A549 (cell line): ENCODE data around the gene CENPX.

Source experiments
- CBX8 ChIP-seq: fragments of 200-600 bp; sonication (generic); IDR thresholded peaks from 2 replicates; pipeline ENCODE4 v1.6.1; 2016
- CEBPB ChIP-seq, 2 experiments: fragments of >200 bp in 1 of 2; sonication (Bioruptor Twin) in 1 of 2; formaldehyde crosslinking in 1 of 2; IDR thresholded peaks; 2 replicates each; pipeline ENCODE4 v1.6.1; 2012 to 2016
- ELK1 ChIP-seq: fragments of 150-350 bp; IDR thresholded peaks from 2 replicates; pipeline ENCODE4 v1.6.1; 2014; ENCODE audit warnings: low read depth, mild to moderate bottlenecking, low read length
- ESRRA ChIP-seq: fragments of 150-350 bp; IDR thresholded peaks from 2 replicates; pipeline ENCODE4 v1.6.1; 2014; ENCODE audit warnings: mild to moderate bottlenecking, low read length, borderline replicate concordance
- FOSL2 ChIP-seq, 2 experiments: fragments of 450-650 bp in 1 of 2; fragments of >200 bp in 1 of 2; sonication (Bioruptor Twin) in 1 of 2; formaldehyde crosslinking; IDR thresholded peaks; 2 replicates each; pipeline versions ENCODE4 v1.5.0 to v1.6.1; 2016 to 2020; ENCODE audit warnings: mild to moderate bottlenecking in 1 of 2, moderate library complexity in 1 of 2
- HOXA7 ChIP-seq: fragments of 250-450 bp; sonication (Bioruptor Pico); IDR thresholded peaks from 2 replicates; pipeline ENCODE4 v1.5.0; 2020; ENCODE audit warnings: mild to moderate bottlenecking, moderate library complexity
- JUNB ChIP-seq: fragments of >200 bp; sonication (Bioruptor Twin); formaldehyde crosslinking; IDR thresholded peaks from 2 replicates; pipeline ENCODE4 v1.6.1; 2016
- MAX ChIP-seq: IDR thresholded peaks from 2 replicates; pipeline ENCODE4 v1.6.1; 2012
- RAD21 ChIP-seq, 2 experiments: fragments of >200 bp in 1 of 2; sonication (Bioruptor Twin) in 1 of 2; formaldehyde crosslinking in 1 of 2; IDR thresholded peaks in 1 of 2; conservative IDR thresholded peaks in 1 of 2; 2 replicates in 1 of 2; 3 replicates in 1 of 2; pipeline ENCODE4 v1.6.1; 2012 to 2018; ENCODE audit warnings: inconsistent platforms in 1 of 2
- SREBF2 ChIP-seq: fragments of 450-650 bp; IDR thresholded peaks from 2 replicates; pipeline ENCODE4 v1.6.1; 2014; ENCODE audit warnings: mild to moderate bottlenecking, moderate library complexity
- TF ChIP-seq, protein P1 (sequence below): fragments of >200 bp; sonication (Bioruptor Twin); formaldehyde crosslinking; IDR thresholded peaks from 3 replicates; pipeline ENCODE4 v1.5.1; 2016
- TF ChIP-seq, protein P2 (sequence below): fragments of 450-650 bp; IDR thresholded peaks from 2 replicates; pipeline ENCODE4 v1.6.1; 2014; ENCODE audit warnings: antibody characterized with exemption
- TF ChIP-seq, protein P3 (sequence below): fragments of 250-450 bp; sonication (Bioruptor Pico); IDR thresholded peaks from 2 replicates; pipeline ENCODE4 v1.5.0; 2021; ENCODE audit warnings: mild to moderate bottlenecking, moderate library complexity, borderline replicate concordance

- TF ChIP-seq, protein P1, sequence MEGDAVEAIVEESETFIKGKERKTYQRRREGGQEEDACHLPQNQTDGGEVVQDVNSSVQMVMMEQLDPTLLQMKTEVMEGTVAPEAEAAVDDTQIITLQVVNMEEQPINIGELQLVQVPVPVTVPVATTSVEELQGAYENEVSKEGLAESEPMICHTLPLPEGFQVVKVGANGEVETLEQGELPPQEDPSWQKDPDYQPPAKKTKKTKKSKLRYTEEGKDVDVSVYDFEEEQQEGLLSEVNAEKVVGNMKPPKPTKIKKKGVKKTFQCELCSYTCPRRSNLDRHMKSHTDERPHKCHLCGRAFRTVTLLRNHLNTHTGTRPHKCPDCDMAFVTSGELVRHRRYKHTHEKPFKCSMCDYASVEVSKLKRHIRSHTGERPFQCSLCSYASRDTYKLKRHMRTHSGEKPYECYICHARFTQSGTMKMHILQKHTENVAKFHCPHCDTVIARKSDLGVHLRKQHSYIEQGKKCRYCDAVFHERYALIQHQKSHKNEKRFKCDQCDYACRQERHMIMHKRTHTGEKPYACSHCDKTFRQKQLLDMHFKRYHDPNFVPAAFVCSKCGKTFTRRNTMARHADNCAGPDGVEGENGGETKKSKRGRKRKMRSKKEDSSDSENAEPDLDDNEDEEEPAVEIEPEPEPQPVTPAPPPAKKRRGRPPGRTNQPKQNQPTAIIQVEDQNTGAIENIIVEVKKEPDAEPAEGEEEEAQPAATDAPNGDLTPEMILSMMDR = no peak
- TF ChIP-seq, protein P2, sequence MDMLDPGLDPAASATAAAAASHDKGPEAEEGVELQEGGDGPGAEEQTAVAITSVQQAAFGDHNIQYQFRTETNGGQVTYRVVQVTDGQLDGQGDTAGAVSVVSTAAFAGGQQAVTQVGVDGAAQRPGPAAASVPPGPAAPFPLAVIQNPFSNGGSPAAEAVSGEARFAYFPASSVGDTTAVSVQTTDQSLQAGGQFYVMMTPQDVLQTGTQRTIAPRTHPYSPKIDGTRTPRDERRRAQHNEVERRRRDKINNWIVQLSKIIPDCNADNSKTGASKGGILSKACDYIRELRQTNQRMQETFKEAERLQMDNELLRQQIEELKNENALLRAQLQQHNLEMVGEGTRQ = no peak
- TF ChIP-seq CEBPB (IDR thresholded peaks at IDR 0.05) = no peak
- no peak for TF ChIP-seq ELK1
- TF ChIP-seq FOSL2 (IDR thresholded peaks at IDR 0.05) = no peak
- TF ChIP-seq FOSL2 (CRISPR knock-in tag; IDR thresholded peaks at IDR 0.05) = no peak
- peak; percentile 42 for TF ChIP-seq MAX
- no peak for TF ChIP-seq CBX8
- no peak for TF ChIP-seq SREBF2
- TF ChIP-seq ESRRA = no peak
- TF ChIP-seq RAD21 (conservative IDR thresholded peaks at IDR 0.05 in 1 of 2, IDR thresholded peaks at IDR 0.05 in 1 of 2) = no peak
- no peak for TF ChIP-seq JUNB
- no peak for TF ChIP-seq HOXA7
- TF ChIP-seq, protein P3, sequence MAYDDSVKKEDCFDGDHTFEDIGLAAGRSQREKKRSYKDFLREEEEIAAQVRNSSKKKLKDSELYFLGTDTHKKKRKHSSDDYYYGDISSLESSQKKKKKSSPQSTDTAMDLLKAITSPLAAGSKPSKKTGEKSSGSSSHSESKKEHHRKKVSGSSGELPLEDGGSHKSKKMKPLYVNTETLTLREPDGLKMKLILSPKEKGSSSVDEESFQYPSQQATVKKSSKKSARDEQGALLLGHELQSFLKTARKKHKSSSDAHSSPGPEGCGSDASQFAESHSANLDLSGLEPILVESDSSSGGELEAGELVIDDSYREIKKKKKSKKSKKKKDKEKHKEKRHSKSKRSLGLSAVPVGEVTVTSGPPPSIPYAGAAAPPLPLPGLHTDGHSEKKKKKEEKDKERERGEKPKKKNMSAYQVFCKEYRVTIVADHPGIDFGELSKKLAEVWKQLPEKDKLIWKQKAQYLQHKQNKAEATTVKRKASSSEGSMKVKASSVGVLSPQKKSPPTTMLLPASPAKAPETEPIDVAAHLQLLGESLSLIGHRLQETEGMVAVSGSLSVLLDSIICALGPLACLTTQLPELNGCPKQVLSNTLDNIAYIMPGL (CRISPR knock-in tag) = no peak
Measured at GRCh38 chr17:81976332-81977210, 46.1 kb downstream of the CENPX start.
